NCI-H226 (cell line): ENCODE results near the gene ALOX15B.
"Not testable (repeated sequence)": the region's sequence is repeated elsewhere in the genome, so short reads cannot be mapped to it uniquely, and the experiment has no call there.

Experiments
- DNase-seq: peaks from one replicate; pipeline ENCODE4 v3.0.0-alpha.2; 2015

The ALOX15B gene

DNA sequence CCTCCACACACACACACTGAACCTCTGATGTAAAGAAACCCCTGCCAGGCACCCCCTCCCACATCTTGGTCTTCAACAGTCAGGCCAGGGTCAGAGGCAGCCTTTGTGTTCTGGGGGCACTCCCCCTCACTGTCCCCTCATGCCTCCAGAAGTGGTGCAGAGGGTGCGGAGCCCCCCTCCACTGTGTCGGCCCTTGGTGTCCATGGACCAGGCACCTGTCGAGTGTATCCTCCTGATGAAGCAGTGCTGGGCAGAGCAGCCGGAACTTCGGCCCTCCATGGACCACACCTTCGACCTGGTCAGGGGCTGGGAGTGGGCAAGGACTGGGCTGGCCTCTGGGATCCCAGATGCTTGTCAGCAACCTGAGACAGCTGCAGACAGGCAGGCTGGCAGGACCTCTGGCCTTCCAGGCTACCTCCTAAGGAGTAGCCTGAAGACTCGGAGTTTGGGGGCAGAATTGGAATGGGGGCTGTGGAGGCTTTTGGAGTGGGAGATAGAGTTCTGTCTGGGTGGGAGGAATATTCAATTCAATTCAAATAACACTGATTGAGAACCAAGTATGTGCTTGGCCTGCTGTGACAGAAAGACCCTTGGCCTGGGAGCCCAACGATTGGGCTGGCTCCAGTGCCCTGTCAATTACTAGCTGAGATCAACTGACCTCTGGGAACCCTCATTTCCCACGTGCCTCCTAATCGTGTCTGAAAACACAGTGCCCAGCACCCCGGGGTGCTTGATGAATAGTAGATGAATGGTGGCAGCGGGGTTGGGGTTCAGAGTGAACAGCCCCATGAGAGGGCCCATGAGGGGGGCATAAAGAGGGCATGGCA, 24.9 kb upstream of the ALOX15B start:
- DNase-seq = no peak

DNA sequence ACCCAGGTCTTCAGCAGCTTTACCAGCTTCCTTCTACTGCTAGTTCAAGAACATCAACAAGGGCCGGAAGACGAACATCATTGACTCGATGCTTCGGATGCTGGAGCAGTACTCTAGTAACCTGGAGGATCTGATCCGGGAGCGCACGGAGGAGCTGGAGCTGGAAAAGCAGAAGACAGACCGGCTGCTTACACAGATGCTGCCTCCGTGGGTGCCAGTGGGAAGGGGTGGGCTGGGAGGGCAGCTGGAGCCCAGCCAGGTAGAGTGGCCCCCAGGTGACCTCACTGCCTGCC, 24.4 kb upstream of the ALOX15B start:
- no peak for DNase-seq

DNA sequence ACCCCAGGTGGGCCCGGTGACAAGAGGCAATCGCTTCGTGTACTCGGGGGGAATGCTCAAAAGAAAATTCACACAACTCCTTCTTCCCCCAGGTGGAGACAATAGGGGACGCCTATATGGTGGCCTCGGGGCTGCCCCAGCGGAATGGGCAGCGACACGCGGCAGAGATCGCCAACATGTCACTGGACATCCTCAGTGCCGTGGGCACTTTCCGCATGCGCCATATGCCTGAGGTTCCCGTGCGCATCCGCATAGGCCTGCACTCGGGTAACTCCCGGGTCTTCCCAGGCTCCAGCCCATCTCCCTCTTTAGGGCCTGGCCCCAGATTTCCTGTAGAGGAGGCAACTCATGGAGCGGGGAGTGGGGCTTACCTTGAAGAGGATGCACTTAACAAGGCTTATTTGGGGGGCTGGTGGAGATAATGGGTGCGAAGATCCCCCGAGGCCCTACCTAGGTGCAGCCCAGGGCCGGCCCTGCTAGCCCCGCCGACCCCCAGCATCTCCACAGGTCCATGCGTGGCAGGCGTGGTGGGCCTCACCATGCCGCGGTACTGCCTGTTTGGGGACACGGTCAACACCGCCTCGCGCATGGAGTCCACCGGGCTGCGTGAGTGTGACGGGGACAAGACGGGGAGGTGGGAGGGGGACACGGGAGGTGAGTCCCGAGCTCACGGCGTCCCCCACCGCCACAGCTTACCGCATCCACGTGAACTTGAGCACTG, 23.5 kb upstream of the ALOX15B start:
- DNase-seq = no peak

DNA sequence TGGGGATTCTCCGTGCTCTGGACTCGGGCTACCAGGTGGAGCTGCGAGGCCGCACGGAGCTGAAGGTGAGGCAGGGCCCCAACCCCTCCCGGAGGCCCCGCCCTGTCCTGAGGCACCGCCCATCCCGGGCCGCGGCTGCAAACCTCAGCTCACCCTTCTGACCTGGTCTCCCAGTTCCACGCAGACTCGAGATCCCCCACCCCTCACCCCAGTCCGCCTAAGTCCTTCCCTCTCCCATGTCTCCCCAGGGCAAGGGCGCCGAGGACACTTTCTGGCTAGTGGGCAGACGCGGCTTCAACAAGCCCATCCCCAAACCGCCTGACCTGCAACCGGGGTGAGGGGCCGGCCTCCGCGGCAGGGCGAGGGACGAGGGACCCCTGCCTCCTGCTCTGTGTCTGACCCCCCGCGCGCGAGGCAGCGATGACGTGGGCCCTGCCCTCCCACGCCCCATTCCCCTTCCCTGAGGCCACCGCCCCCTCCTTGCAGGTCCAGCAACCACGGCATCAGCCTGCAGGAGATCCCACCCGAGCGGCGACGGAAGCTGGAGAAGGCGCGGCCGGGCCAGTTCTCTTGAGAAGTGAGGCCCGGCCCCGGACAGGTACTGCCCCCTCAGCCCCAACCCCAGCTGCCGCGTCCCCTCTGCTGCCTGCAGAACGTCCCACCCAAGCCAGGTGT, 22.8 kb upstream of the ALOX15B start:
- DNase-seq = no peak

DNA sequence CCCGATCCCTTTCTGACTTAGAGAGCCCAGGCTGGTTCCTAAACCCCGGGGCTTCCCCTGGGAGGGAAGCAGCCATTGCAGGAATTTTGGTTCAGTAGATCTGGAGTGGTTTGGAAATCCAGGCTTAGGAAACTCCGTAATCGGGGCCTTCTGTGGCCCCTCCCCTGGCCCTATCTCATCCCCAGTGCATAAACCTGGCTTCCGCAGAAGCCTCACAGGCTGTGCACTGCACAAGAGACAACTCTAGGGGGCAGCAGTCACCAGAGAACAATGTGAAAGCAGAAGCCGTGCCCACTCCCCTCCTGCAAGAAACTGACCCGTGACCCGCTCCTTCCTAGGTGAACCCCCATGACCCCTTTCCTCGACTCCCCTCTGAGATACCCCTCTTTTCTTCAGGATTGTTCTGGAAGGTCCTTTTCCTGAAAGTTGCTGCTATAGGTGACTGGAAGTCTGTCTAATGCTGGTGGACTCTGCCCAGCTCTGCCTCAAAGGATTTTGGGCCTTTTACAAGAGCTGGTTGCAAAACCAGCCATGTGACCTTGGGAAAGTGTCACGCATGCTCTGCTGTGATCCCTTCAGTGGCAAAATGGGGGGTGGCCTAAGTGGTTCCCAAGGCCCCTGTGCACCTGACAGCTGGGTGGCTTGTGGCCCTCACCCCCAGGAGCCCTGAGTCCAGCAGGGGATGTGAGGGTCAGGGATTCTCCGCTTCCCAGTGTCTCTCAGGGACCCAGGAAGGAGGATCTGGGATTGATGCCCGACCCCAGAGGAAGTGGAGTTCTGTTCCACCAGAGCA, 22.0 kb upstream of the ALOX15B start:
- DNase-seq = no peak

DNA sequence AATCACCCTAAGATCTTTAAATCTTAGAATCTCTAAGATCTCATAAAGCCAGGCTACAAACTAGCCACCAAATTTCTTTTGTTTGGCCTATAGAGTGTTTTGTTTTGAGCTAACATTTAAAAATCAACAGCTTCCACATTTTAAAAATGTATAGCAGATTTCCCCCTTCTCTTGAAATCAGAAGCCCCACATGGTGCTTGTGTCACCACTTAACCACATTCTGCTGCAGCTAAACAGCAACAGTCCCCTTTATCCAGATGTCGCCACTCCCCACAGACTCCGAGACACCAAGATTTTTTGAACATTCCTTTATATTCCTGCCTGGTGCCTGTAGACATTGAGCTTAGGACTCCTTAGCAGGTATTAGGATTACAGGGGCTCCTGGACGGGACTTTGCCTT, 20.4 kb upstream of the ALOX15B start:
- DNase-seq = no peak

DNA sequence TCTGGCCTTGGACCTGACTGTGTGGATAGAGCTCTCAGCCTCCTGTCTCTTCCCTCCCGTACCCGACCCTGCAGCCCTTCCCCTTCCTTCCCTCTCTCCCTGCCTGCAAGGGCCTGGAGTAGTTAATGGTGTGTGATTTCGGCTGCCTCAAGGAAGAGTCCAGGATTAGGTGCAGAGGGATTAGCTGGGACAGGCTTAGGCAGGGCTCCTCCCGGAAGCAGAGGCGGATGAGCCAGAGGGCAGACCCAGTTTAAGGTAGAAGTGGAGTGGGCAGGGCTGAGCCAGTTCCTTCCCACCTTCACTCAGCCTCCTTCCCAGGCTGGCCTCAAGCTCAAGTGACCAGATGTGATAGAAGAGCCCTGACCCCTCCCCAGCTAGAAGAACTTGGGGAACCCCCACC, 19.7 kb upstream of the ALOX15B start:
- DNase-seq = no peak

DNA sequence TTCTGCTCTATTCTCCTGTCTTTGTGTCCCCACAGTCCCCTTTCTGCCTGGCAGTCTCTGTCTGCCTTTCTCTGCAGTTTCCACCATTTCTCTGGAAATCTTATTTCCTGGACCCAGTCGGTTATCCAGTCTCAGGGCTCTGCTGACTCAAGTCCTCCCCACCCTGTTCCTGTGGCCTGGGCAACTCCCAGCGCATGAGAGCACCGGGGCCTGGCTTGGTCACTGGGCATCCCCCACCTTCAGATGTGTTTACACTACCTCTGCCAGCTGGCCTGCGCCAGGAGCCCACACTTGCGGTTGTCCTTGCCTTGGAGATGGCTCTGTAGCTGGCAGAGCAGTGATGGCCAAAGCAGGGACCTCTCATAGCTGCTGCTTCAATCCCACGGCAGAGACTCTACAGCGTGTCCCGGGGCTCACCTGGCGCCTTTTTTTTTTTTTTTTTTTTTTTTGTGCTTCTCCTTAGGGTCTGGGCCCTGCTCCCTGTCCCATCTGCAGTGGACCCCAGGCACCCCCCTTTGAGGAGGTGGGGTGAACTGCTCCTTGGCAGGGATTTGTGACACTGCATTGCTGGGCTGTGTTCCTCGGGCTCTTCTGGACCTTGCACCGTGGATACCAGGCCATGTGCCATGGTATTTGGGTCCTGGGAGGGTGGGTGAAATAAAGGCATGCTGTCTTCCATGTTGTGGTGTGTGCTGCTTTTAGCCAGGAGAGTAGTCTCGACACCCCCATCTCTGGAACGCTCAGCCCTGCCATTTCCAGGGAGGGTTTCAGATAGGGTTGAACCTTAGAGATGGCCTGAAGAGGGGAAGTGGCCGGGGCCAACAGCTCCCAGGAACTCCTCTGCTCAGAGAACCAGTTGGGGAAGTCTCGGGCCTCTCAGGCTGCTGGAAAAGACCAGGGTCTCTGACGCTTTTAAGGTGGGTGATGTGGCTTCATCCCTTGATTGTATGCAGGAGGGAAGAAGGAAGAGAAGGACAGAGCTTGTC, 18.9 kb upstream of the ALOX15B start:
- DNase-seq = peak; percentile 40

DNA sequence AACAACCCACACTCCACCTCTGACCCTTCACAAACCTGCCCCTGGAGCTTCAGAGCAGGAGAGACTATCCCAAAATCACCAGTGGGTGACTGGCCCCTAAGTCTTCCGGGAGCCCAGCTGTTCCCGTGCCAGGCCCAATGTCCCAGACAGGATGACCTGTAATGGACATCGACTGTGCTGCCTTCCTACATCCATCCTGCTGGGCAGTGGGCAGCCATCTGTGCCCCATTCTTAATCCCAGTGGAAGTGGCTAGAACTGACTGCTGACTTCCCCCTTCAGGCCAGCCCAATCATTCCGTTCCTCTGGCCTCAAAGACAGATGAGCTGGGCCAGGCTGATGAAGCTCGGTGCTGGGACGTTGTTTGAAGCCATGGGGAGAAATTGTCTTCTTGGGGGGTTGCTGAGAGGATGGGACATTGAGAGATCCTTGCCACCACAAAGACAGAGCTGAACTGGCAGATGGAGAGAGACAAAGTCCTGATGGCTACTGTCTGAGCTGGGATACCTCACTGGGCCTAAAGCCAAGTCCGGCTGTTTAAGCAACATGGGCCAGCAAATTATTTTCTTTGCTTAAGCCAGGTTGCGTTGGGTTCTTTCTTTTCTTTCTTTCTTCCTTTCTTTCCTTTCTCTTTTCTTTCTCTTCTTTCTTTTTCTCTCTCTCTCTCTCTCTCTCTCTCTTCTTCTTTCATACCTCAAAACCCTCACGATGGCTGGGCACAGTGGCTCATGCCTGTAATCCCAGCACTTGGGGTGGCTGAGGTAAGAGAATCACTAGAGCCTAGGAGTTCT, 17.9 kb upstream of the ALOX15B start:
- DNase-seq = no peak

DNA sequence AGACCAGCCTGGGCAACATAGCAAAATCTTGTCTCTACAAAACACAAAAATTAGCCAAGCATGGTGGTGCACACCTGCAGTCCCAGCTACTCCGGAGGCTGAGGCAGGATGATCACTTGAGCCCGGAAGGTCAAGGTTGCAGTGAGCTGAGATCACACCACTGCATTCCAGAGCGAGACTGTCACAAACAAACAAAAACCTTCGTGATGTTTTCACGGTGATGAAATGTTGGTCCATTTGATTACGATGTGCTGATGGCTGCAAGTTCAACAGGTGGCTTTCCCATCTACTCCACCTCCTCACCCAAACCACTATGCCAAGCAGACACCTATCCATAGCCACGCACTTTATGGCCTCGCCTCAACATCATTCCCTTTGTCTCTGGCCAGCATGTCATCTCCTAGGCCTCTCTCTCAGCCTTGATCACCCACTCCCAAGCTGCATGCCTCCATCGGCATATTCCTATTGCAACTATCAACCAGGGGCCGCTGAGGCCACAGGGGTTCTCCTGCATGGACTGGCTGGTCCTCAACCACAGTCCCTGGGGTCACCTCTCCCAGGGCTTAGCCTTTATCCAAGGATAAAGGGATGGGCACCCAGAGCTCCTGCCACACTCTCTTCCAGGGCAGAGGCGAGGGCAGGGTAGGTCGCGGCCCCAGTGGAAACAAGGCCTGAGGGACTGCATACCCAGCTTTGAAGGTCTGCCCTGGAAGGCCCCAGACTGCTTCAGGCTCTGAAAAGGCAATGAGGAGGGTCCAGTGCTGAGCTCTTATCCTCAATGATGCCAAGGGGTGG, 17.1 kb upstream of the ALOX15B start:
- no peak for DNase-seq

DNA sequence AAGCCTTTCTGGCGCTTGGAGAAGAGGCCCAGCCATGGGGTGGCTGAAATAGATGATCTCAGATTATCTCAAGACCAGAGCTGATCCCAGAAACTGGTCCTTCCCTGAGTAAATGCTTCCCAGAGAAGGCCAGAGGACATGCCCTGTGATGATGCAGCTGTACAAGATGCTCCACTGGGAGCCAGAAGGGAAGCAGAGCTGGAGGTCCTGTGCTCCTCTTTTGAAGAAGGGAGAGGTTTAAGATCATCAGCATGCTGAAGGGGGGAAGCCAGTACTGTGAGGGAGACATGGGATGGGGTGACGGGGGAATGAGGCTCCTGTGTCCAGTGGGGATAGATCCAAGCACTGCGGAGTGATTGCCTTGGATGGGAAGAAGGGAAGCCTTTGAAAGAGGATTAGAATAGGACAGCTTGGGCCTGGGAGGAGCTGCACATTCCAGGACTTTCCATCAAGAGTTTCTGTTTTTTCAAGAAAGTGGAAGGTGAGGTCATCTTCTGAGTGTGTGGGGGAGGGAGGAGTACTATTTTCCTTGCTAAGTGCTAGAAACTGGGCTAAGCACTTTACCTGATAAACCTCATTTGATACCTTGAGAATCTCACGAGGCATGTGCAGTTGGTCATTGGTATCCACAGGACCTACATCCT, 16.4 kb upstream of the ALOX15B start:
- DNase-seq = peak; percentile 26

DNA sequence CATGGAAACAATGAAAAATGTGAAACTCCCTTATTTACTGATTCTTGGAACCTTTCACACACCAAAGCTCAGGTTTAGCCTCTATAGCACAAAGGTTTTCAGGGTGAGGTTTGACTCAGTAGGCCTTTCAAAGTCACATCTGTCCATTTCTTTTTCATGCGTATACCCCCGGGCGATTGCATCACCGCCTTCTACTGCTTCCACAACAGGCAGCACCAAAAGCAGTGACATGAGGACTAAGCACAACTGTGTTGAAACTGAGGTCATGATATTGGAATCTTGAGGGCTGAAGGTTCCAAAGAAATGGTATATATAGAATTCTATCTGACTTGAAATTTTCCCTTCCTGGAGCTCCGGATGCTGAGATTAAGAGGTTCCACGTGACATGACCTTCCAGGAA, 14.7 kb upstream of the ALOX15B start:
- not testable (repeated sequence) for DNase-seq

DNA sequence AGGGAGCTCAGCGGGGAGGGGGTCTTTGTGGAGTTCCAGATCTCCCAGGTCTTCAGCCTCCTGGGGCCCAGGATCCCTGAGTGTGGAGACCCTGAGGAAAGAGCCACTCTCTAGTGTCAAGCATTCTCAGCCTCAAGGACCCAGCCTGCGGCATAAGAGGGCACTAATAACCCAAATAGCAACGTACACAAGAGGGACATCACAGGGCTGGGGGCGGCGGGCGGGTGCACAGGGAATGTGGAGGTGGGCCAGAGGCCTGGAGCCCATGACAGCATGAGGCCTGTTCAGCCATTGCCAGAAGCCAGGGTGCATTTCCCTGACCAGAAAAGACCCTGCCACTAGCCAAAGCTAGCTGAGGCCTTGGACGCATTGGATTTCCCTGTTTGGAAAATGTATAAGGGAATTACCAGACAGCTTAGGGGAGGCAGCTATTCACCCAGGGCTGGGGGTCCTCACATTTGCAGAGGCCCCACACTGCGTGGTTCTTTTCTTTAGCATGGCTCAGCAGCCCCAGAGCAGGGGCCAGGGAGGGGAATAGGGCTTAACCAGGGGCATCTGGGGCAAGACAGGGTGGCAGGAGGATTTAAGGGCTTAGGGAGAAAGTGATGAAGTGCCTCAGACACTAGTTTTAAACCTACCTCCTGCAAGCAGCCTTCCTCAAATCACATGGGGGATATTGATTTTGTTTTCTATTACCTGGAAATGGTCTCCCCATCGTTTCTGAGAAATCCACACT, 13.5 kb upstream of the ALOX15B start:
- no peak for DNase-seq

DNA sequence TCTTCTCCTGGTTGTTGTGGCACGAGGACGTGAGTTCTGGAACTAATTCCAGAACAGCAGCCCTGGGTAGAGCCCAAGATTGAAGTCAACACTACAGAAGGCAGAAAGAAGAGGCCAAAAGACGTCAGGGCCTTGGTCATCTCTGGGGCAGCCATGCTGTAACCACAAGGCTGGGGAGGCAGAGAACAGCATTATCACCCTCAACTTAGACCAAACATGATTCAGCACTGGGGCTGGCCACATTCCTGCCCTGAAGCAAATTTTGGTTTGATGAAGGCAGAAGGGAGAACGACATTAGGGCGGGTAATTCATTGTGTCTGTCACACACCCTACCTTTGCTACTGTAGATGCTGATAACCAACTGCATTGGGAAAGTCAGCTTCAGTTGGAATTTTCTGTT, 9.7 kb upstream of the ALOX15B start:
- DNase-seq = peak; percentile 83

DNA sequence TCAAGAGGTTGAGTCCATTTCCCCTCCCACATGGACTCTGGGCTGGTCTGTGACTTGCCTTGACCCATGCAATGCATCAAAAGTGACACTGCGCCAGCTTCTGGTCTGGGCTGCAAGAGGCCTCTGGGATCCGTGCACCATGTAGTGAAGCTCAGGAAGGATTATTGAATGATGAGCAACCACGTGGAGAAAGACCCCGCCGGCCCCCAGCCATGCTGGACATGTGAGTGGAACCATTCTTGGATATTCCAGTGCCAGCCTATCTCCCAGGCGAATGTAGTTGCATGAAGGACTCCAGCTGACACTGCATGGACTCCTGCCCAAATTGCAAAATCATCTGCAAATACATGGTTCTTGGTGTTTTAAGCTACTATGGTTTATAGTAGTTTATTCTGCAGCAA, 7.6 kb upstream of the ALOX15B start:
- DNase-seq = no peak

DNA sequence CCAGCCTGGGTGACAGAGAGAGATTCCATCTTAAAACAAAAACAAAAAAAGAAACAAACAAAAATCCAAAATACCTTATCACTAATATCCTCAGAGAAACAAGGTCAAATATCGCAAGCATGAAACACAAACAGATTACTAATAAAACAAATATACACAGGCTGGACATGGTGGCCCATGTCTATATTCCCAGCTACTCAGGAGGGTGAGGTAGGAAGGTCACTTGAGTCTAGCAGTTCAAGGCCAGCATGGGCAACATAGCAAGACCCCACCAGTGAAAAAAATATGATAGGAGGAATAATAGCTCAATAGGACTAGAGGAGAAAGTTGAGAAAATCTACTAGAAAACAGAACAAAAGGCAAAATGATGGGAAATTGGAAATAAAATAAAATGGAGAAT, 6.9 kb upstream of the ALOX15B start:
- DNase-seq = no peak

DNA sequence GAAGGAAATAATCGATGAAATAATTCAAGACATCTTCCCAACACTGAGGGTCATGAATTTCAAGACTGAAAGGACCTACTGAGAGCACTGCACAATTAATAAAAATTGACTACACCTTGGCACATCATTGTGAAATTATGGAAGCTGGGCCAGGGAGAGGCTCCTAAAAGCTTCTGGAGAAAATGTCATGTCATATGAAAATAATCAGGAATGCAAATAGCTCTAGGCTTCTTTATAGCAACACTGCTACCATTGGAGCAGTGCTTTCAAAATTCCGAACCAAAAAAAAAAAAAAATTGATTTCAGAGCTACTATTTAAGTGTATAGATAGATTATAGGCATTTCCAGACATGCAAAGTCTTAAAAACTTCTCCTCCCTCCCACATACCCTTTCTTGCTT, 6.4 kb upstream of the ALOX15B start:
- DNase-seq = no peak

DNA sequence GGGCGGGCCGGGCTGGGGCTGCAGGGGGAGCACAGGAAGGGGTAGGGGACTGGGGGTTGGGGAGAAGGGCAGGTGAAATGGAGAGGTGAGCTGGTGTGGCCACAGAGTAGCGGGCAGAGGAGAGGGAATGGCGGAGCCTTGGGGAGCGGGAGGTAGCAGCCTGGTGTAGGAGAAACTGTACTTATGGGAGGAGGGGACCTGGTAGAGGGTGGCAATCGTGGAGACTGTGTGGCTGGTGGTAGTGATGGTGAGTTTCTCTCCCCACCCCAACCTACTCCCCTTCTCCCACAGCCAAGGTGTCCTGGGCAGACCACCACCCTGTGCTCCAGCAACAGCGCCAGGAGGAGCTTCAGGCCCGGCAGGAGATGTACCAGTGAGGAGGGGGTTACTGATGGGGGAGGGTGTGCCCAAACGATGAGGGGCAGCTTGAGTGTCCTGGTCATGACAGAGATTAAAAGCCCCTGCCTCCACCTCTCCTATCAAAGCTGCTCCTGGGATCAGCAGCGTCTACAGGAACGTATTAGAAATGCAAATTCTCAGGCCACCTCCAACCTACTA, 831 bp downstream of the ALOX15B start:
- no peak for DNase-seq
